ENCODE data around the gene EEFSEC.

The EEFSEC gene

GRCh38 chr3:128178782-128179483 lies 25.7 kb downstream of the EEFSEC start:
- in situ Hi-C loops (cut with MboI; ENCODE audit: low pct_unique_long_range_greater_than_20kb, low sequenced_read_pairs) = no loop called here
- no peak for DNase-seq

GRCh38 chr3:128179484-128179819 lies 26.2 kb downstream of the EEFSEC start:
- in situ Hi-C loops (cut with MboI; ENCODE audit: low pct_unique_long_range_greater_than_20kb, low sequenced_read_pairs) = no loop called here
- no peak for DNase-seq

GRCh38 chr3:128180436-128180835 lies 27.2 kb downstream of the EEFSEC start:
- in situ Hi-C loops (cut with MboI; ENCODE audit: low pct_unique_long_range_greater_than_20kb, low sequenced_read_pairs) = no loop called here
- no peak for DNase-seq

GRCh38 chr3:128180913-128181312 lies 27.6 kb downstream of the EEFSEC start:
- in situ Hi-C loops (cut with MboI; ENCODE audit: low pct_unique_long_range_greater_than_20kb, low sequenced_read_pairs) = no loop called here
- DNase-seq = no peak

GRCh38 chr3:128182656-128183055 lies 29.4 kb downstream of the EEFSEC start:
- in situ Hi-C loops (cut with MboI; ENCODE audit: low pct_unique_long_range_greater_than_20kb, low sequenced_read_pairs) = no loop called here
- DNase-seq = no peak

- DNase-seq = no peak
- in situ Hi-C loops (cut with MboI; ENCODE audit: low pct_unique_long_range_greater_than_20kb, low sequenced_read_pairs) = no loop called here
Observed at GRCh38 chr3:128185630-128186447, 32.6 kb downstream of the EEFSEC start.

GRCh38 chr3:128187495-128187894 lies 34.2 kb downstream of the EEFSEC start:
- in situ Hi-C loops (cut with MboI; ENCODE audit: low pct_unique_long_range_greater_than_20kb, low sequenced_read_pairs) = no loop called here
- DNase-seq = no peak

- DNase-seq = no peak
- in situ Hi-C loops (cut with MboI; ENCODE audit: low pct_unique_long_range_greater_than_20kb, low sequenced_read_pairs) = no loop called here
Observed at GRCh38 chr3:128188326-128188725, 35.0 kb downstream of the EEFSEC start.

- no peak for DNase-seq
- in situ Hi-C loops (cut with MboI; ENCODE audit: low pct_unique_long_range_greater_than_20kb, low sequenced_read_pairs) = no loop called here
Observed at GRCh38 chr3:128188956-128189355, 35.7 kb downstream of the EEFSEC start.

- in situ Hi-C loops (cut with MboI; ENCODE audit: low pct_unique_long_range_greater_than_20kb, low sequenced_read_pairs) = no loop called here
- no peak for DNase-seq
Observed at GRCh38 chr3:128190501-128190900, 37.2 kb downstream of the EEFSEC start.

GRCh38 chr3:128192131-128192530 lies 38.9 kb downstream of the EEFSEC start:
- in situ Hi-C loops (cut with MboI; ENCODE audit: low pct_unique_long_range_greater_than_20kb, low sequenced_read_pairs) = no loop called here
- no peak for DNase-seq

- in situ Hi-C loops (cut with MboI; ENCODE audit: low pct_unique_long_range_greater_than_20kb, low sequenced_read_pairs) = no loop called here
- no peak for DNase-seq
Observed at GRCh38 chr3:128193168-128193567, 39.9 kb downstream of the EEFSEC start.

- DNase-seq = no peak
- in situ Hi-C loops (cut with MboI; ENCODE audit: low pct_unique_long_range_greater_than_20kb, low sequenced_read_pairs) = no loop called here
Observed at GRCh38 chr3:128194843-128195242, 41.6 kb downstream of the EEFSEC start.

- in situ Hi-C loops (cut with MboI; ENCODE audit: low pct_unique_long_range_greater_than_20kb, low sequenced_read_pairs) = no loop called here
- DNase-seq = no peak
Observed at GRCh38 chr3:128195369-128195768, 42.1 kb downstream of the EEFSEC start.

- no peak for DNase-seq
- in situ Hi-C loops (cut with MboI; ENCODE audit: low pct_unique_long_range_greater_than_20kb, low sequenced_read_pairs) = no loop called here
Observed at GRCh38 chr3:128195802-128196201, 42.5 kb downstream of the EEFSEC start.

- in situ Hi-C loops (cut with MboI; ENCODE audit: low pct_unique_long_range_greater_than_20kb, low sequenced_read_pairs) = no loop called here
- no peak for DNase-seq
Observed at GRCh38 chr3:128196647-128197046, 43.4 kb downstream of the EEFSEC start.

- in situ Hi-C loops (cut with MboI; ENCODE audit: low pct_unique_long_range_greater_than_20kb, low sequenced_read_pairs) = no loop called here
- no peak for DNase-seq
Observed at GRCh38 chr3:128197855-128198254, 44.6 kb downstream of the EEFSEC start.

- DNase-seq = no peak
- in situ Hi-C loops (cut with MboI; ENCODE audit: low pct_unique_long_range_greater_than_20kb, low sequenced_read_pairs) = no loop called here
Observed at GRCh38 chr3:128198313-128198712, 45.0 kb downstream of the EEFSEC start.

- in situ Hi-C loops (cut with MboI; ENCODE audit: low pct_unique_long_range_greater_than_20kb, low sequenced_read_pairs) = no loop called here
- no peak for DNase-seq
Observed at GRCh38 chr3:128199110-128199509, 45.8 kb downstream of the EEFSEC start.

GRCh38 chr3:128201158-128201755 lies 48.0 kb downstream of the EEFSEC start:
- in situ Hi-C loops (cut with MboI; ENCODE audit: low pct_unique_long_range_greater_than_20kb, low sequenced_read_pairs) = no loop called here
- no peak for DNase-seq
